Activated CD4-positive, CD25-positive, alpha-beta regulatory T cell (primary cell): ENCODE data around the gene GAL3ST2.
"Not testable (repeated sequence)": the region's sequence is repeated elsewhere in the genome, so short reads cannot be mapped to it uniquely, and the experiment has no call there.

Source experiments
- DNase-seq, 4 experiments: peaks; one replicate each; lab custom pipeline; 2025; lab: John Stamatoyannopoulos, UW

GAL3ST2 gene

GRCh38 chr2:241748468-241749256 lies 28.0 kb upstream of the GAL3ST2 start:
- no peak for DNase-seq

DNA sequence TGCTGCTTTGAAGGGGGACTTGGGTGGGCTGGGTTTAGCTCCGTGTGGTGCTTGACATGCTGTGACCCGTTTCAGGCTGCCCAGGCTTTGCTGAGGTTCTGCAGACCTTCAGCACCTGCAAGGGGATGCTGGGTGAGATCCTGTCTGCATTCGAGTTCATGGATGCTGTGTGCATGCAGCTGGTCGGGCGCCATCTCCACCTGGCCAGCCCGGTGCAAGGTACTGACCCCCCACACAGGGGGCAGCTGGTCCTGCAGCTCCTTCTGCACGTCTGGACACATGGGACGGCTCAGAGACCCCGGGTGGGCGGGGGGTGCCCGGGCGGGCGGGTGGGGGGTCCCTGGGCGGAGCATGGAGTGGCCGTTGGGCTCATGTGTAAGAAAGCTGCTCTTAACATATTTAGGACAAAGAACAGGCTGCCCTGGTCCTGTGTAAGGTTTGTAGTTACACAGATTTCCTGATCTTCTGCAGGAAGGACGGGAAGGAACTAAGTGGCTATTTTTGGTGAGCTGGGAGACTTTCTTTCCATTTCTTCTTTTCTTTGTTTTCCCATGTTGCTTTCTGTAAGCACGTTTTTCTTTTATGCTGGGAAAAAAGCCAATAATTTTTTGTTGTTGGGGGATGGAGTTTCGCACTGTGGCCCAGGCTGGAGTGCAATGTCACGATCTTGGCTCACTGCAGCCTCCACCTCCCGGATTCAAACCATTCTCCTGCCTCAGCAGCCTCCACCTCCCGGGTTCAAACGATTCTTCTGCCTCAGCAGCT lies 26.4 kb upstream of the GAL3ST2 start:
- DNase-seq = no peak

DNA sequence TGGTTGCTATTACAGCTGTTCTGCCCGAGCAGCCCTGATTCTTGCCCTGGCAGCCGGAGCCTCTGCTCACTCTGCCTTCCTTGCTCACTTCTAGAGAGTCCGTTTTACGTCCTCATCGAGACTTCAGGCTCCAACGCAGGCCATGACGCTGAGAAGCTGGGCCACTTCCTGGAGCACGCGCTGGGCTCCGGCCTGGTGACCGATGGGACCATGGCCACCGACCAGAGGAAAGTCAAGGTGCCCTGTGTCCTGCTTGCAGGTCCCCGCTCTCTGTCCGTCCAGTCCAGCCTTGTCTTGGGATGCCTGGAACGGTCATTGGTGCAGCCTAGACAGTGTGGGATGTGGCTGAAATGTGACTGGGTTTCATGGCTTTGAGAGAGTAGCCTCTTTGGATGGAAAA lies 25.5 kb upstream of the GAL3ST2 start:
- DNase-seq = no peak

GRCh38 chr2:241751776-241752175 lies 24.8 kb upstream of the GAL3ST2 start:
- no peak for DNase-seq

GRCh38 chr2:241752253-241752652 lies 24.4 kb upstream of the GAL3ST2 start:
- DNase-seq = no peak

GRCh38 chr2:241752689-241753276 lies 23.8 kb upstream of the GAL3ST2 start:
- DNase-seq = no peak

GRCh38 chr2:241753493-241753892 lies 23.1 kb upstream of the GAL3ST2 start:
- no peak for DNase-seq

GRCh38 chr2:241754042-241754441 lies 22.6 kb upstream of the GAL3ST2 start:
- no peak for DNase-seq

DNA sequence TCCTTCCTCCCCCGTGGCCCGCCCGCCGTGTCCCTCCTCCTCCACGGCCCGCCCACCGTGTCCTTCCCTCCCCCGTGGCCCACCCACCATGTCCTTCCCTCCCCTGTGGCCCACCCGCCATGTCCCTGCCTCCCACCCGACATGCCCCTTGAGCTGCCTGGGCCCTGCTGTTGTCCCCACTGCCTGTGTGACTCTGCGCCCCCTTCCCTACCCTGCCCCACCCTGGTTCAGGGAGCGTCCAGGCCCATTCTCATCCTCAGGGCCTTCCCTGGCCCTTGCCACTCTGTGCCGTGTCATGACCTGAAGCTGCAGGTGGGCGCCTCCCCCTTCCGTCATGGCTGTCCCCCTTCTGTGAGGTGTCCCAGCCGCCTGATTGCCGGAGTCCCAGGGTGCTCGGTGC lies 21.5 kb upstream of the GAL3ST2 start:
- DNase-seq = no peak

DNA sequence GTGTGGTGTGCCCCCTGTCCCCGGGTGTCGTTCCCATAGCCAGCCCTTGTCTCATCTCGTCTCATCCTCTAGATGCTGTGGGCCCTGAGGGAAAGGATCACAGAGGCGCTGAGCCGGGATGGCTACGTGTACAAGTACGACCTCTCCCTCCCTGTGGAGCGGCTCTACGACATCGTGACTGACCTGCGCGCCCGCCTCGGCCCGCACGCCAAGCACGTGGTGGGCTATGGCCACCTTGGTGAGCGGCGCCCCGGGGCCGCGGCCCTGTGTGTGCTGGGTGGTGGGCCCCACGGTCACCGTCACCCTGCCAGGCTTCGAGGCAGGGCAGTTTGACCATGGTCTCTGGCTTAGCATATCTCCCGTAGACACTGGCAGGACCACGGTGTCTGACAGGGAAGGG lies 20.8 kb upstream of the GAL3ST2 start:
- DNase-seq = no peak

- DNase-seq = no peak
Measured at GRCh38 chr2:241759067-241759807, 17.4 kb upstream of the GAL3ST2 start.

GRCh38 chr2:241759893-241760292 lies 16.7 kb upstream of the GAL3ST2 start:
- not testable (repeated sequence) for DNase-seq

- no peak for DNase-seq
Measured at GRCh38 chr2:241760301-241760771, 16.3 kb upstream of the GAL3ST2 start.

DNA sequence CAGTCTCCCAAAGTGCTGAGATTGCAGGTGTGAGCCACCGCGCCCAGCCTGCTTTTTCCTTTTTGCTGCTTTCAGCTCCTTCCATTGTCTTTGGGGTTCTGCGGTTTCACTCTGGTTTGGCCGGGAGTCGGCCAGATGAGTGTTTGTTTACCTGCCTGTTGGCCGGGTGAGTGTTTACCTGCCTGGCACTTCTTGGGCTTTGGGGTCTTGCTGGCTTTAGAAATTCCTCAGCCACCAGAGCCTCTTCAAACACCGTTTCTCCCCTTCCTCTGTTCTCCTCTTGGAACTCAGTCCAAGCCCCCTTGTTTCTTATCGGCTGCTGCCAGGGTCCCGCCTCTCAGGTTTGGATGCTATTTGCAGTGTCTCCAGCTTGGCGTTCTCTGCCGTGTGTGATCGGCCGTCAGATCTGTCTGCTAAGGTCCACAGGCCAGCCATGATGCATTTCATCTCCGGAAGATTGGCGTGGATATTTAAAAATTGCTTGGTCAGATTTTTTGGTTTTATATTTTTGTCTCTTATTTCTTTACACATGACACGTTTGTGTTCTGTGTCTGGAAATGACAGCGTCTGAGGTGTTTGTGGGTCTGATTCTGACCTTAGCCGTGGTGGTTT lies 14.2 kb upstream of the GAL3ST2 start:
- no peak for DNase-seq

DNA sequence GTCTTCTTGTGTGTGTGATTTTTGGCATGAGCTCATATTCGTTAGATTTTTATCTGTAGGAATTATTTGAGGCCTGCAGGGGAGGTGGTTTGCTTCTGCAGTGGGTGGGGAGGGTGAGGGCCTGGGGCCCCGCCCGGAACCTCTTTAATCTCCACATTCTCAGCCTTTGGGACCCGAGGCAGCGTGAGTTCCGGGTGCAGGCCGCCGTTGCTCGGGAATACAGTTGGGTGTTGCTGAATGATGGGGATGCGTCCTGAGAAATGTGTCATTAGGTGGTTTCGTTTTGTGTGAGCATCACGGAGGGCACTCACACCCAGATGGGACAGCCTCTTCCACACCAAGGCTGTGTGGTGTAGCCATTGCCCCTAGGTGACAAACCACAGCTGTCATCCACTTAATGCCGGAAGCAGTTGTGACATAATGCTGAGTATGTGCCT lies 13.7 kb upstream of the GAL3ST2 start:
- no peak for DNase-seq

DNA sequence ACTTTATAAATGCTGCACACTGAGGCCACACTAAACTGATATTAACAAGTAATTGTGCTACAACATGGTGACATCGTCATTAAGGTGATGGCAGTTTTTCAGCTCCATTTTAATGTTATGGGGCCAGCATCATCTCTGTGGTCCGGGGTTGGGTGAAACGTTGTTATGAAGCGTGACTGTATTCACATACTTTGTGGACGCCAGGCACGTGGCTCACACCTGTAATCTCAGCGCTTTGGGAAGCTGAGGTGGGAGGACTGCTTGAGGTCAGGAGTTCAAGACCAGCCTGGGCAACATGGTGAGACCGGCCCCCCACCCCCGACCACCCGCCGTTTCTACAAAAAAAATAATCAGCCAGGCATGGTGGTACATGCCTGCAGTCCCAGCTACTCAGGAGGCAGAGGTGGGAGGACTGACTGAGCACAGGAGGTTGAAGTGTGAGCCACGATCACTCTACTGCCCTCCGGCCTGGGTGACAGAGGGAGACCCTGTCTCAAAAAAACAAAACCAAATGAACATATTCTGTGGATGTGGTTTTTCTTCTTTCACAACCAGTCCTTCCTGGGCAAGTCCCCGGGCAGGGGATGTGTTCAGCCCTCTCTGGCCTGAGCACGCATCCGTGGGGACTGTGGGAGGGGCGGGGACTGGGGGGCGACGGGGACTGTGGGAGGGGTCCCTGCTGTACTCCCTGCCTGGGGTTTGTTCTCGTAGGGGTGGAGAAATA lies 12.9 kb upstream of the GAL3ST2 start:
- DNase-seq = no peak

DNA sequence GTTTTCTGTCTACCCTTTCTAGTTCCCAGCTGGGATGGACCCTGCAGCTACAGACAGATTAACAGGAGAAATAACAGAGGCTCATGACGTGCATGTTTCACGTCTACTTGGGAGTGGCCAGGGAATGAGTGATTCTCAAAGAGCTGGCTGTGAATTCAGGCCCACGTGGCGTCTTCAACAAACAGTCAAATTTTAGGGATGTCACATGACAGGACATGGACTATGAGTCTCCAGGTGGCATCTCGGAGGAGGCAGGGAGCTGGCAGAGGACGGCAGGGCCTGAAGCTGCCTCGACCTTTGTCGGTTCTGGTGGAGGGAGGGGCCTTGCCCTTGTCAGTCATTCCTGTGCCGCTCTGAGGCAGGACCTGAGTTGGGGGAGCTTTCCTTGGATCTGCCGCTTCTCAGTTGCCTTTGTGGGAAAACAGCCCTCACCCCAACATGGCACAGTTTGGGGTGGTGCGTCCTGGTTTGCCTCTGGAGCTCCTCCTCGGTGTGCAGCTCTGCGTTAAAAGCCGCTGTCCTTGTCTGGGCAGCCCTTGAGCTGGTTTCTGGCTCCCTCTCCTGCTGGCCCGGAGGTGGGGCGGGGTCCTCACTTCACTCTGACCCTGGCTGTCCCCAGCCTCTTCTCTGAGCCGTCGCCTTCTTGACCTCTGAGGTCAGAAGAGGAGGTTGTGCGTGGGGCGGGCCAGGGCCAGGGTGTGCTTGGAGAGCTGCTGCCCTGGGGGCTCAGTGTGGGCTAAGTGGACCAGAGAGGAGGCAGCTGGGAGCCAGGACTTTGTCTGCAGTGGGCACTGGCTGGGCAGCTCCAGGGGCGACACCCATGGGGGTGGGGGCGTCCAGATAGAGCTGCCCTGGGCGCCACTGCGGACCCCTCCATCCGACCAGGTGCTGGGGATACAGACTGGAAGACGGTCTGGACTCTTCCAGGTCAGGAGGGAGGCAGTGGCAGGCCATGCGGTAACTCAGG lies 12.1 kb upstream of the GAL3ST2 start:
- no peak for DNase-seq

DNA sequence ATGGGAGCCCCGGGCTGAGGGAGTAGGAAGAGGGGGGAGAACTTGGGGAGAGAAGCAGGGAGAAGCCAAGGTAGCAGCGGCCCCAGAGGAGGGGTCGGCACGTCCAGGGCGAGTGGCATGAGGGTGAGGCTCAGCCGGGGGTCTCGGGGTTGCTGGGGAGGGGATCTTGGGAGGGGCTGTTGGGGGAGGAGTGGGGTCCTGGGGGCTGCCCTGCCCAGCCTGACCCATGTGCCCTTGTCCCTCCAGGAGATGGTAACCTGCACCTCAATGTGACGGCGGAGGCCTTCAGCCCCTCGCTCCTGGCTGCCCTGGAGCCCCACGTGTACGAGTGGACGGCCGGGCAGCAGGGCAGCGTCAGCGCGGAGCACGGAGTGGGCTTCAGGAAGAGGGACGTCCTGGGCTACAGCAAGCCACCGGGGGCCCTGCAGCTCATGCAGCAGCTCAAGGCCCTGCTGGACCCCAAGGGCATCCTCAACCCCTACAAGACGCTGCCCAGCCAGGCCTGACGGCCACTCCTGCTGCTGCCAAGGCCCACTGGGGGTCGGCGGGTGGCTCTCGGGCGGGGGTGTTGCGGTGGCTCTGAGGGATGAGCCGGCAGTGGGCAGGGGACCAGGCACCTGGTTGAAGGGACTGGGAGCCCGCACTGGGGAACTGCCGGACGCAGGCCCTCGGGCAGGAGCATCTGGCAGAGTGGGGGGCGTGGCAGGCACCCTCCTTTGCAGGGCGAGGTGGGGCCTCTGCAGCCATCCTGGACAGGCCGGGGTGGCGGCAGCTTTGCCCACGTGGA lies 9.0 kb upstream of the GAL3ST2 start:
- DNase-seq = no peak

- DNase-seq = no peak
Measured at GRCh38 chr2:241768251-241768711, 8.3 kb upstream of the GAL3ST2 start.
